GM12875 (cell line): ENCODE measurements around the gene PGRMC2.

Experiments
- H3K4me3 ChIP-seq: one replicate; pipeline ENCODE4 v1.5.1; 2011; ENCODE audit warnings: low read depth, low read length, control low read depth
- CTCF ChIP-seq: IDR thresholded peaks from 2 replicates; pipeline ENCODE4 v1.5.1; 2011; ENCODE audit warnings: low read depth, mild to moderate bottlenecking, control low read depth, inconsistent platforms, low read length, moderate library complexity, borderline replicate concordance; ENCODE audit not compliant: insufficient read depth

Gene PGRMC2, protein sequence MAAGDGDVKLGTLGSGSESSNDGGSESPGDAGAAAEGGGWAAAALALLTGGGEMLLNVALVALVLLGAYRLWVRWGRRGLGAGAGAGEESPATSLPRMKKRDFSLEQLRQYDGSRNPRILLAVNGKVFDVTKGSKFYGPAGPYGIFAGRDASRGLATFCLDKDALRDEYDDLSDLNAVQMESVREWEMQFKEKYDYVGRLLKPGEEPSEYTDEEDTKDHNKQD

DNA sequence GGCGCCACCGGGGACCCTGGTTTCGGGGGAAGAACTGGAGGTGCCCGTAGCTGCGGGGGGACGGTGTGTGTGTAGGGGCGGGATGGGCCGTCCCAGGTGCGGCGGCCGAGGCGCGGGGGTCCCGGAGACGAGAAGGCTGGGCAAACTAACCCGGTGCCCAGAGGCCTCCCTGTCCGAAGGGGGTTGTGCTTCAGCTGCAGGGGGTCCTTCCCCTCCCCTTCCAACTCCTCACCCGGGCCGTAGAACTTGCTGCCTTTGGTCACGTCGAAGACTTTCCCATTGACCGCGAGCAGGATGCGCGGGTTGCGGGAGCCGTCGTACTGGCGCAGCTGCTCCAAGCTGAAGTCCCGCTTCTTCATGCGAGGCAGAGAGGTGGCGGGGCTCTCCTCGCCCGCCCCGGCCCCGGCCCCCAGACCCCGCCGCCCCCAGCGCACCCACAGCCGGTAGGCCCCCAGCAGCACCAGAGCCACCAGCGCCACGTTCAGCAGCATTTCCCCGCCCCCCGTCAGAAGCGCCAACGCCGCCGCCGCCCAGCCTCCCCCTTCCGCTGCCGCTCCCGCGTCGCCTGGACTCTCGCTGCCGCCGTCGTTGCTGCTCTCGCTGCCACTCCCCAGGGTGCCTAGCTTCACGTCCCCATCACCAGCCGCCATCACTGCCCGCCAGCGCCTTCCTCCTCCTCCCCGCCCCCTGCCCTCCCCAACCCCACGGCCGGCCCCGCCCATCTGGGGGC lies at the start of gene PGRMC2:
Gene PGRMC2, minus strand, starts transcription at position 673 of the 730 bp plus-strand sequence. Its CDS starts 23 bp downstream, at position 650.
- TF ChIP-seq CTCF, result no peak
- H3K4me3 ChIP-seq, result peak within 1 kb of the TSS; percentile 90

- no peak overlapping the region for H3K4me3 ChIP-seq
- no peak for TF ChIP-seq CTCF
Observed at GRCh38 chr4:128335541-128335940, 47.9 kb upstream of the PGRMC2 start.

- TF ChIP-seq CTCF, result no peak
- no peak overlapping the region for H3K4me3 ChIP-seq
Observed at GRCh38 chr4:128334256-128334655, 46.6 kb upstream of the PGRMC2 start.

- no peak overlapping the region for H3K4me3 ChIP-seq
- TF ChIP-seq CTCF, result no peak
Observed at GRCh38 chr4:128333309-128334018, 45.9 kb upstream of the PGRMC2 start.

- TF ChIP-seq CTCF, result no peak
- H3K4me3 ChIP-seq, result no peak overlapping the region
Observed at GRCh38 chr4:128332081-128332480, 44.5 kb upstream of the PGRMC2 start.

DNA sequence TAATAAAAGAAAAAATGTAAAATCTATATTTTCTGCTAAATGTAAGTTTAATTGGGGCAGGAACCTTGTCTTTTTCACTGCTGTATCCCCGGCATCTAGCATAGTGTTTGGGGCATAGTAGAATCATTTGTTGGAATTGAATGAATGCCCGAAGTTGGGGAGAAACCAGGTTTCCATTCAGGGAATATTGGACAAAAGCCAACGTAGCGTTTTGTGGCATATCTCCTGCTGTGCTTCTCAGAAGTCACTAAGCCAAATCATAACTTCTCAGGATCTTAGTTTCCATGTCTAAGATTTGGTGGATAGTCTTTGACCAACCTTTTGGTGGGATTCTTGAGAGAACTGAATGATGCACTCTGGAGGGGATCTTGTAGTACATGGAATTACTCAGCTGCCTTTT lies 42.0 kb upstream of the PGRMC2 start:
- H3K4me3 ChIP-seq, result no peak overlapping the region
- TF ChIP-seq CTCF, result no peak
